Neural progenitor cell (in vitro differentiated cells): Measurements from ENCODE around the gene ST6GAL1.

Experiments used
- EZH2 ChIP-seq: fragments of 200-600 bp; sonication (generic); IDR thresholded peaks from 2 replicates; pipeline ENCODE4 v1.6.1; 2017; ENCODE audit warnings: antibody characterized with exemption, mild to moderate bottlenecking, moderate library complexity
- TF ChIP-seq, protein P1 (sequence below): fragments of 200-600 bp; sonication (generic); IDR thresholded peaks from 2 replicates; pipeline ENCODE4 v1.5.1; 2017; ENCODE audit warnings: antibody characterized with exemption, mild to moderate bottlenecking

DNA sequence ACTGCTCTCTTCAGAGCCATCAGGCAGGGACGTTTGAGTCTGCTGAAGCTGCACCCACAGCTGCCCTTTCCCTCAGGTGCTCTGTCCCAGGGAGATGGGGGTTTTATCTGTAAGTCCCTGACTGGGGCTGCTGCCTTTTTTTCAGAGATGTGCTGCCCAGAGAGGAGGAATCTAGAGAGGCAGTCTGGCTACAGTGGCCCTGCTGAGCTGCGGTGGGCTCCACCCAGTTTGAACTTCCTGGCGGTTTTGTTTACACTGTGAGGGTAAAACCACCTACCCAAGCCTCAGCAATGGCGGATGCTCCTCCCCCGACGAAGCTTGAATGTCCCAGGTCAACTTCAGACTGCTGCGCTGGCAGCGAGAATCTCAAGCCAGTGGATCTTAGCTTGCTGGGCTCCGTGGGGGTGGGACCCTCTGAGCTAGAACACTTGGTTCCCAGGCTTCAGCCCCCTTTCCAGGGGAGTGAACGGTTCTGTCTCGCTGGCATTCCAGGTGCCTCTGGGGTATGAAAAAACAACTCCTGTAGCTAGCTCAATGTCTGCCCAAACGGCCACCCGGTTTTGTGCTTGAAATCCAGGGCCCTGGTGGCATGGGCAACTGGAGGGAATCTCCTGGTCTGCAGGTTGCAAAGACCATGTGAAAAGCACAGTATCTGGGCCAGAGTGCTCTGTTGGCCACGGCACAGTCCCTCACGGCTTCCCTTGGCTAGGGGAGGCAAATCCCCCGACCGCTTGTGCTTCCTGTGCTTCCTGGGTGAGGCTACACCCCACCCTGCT is 21.1 kb upstream of the ST6GAL1 start:
- TF ChIP-seq, protein P1, sequence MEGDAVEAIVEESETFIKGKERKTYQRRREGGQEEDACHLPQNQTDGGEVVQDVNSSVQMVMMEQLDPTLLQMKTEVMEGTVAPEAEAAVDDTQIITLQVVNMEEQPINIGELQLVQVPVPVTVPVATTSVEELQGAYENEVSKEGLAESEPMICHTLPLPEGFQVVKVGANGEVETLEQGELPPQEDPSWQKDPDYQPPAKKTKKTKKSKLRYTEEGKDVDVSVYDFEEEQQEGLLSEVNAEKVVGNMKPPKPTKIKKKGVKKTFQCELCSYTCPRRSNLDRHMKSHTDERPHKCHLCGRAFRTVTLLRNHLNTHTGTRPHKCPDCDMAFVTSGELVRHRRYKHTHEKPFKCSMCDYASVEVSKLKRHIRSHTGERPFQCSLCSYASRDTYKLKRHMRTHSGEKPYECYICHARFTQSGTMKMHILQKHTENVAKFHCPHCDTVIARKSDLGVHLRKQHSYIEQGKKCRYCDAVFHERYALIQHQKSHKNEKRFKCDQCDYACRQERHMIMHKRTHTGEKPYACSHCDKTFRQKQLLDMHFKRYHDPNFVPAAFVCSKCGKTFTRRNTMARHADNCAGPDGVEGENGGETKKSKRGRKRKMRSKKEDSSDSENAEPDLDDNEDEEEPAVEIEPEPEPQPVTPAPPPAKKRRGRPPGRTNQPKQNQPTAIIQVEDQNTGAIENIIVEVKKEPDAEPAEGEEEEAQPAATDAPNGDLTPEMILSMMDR = no peak
- TF ChIP-seq EZH2 = no peak
